ENCODE measurements around the gene PSMB7.

PSMB7 gene

DNA sequence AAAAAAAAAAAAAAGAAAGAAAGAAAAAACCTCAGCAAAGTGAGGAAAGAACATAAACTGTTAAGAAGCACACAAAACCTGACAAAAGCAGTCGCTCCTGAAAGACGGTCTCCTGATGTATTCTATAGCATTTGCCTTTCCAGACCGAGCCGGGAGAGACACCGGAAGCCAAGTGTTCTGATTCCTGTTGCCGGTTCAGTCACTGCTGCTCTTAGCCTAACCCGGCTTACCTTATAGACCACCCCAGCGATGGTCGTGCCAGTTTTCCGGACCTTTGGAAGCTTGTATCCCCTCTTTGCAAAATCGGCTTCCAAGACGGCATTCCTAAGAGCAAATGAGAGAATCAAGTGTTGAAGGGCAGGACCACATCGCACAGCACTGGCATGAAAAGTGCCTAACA, 630 bp downstream of the PSMB7 start:
- Histone ChIP-seq H3K4me1 (peaks cover 25% of the 10 kb centered on the region), H3K4me2 (peak overlapping the region; percentile 96), H3K9me3 (no peaks in the 10 kb centered on the region; the same call in 1 of the 2 replicates), H3K27ac (peak overlapping the region; percentile 89), H3K9ac (peak overlapping the region; percentile 90), H3K27me3 (no peaks in the 10 kb centered on the region), H4K20me1 (peaks cover 21% of the 10 kb centered on the region), H3K36me3 (peaks cover 46% of the 10 kb centered on the region), H3K4me3 (peak overlapping the region; percentile 91)
- no peak for TF ChIP-seq Cebpa-rat (IDR thresholded peaks at IDR 0.05)

DNA sequence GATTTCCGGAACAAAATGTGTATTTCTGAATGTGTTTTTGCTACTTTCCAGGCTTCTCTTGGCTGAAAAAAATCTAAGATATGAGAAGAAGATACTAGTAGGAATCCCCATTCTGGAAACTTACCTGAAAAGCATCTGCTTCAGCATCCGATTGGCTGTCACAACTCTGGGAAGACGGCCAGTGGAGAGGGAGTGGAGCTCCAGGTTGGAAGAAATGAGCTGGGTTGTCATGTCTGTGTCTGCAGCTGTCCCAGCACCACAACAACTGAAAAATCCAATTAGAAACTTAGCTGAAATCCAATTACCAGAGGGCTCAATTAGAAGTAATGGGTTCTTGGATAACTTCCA, 3.0 kb downstream of the PSMB7 start:
- no peak overlapping the region for H3K4me2 ChIP-seq
- H3K4me1 ChIP-seq, result peaks cover 15% of the 10 kb centered on the region
- no peak for TF ChIP-seq Cebpa-rat (IDR thresholded peaks at IDR 0.05)
- H3K36me3 ChIP-seq, result peaks cover 70% of the 10 kb centered on the region
- H4K20me1 ChIP-seq, result peaks cover 45% of the 10 kb centered on the region
- H3K27me3 ChIP-seq, result no peaks in the 10 kb centered on the region
- H3K27ac ChIP-seq, result no peak overlapping the region
- no peaks in the 10 kb centered on the region; the same call in 1 of the 2 replicates for H3K9me3 ChIP-seq
- H3K4me3 ChIP-seq, result no peak overlapping the region
- H3K9ac ChIP-seq, result no peak overlapping the region

DNA sequence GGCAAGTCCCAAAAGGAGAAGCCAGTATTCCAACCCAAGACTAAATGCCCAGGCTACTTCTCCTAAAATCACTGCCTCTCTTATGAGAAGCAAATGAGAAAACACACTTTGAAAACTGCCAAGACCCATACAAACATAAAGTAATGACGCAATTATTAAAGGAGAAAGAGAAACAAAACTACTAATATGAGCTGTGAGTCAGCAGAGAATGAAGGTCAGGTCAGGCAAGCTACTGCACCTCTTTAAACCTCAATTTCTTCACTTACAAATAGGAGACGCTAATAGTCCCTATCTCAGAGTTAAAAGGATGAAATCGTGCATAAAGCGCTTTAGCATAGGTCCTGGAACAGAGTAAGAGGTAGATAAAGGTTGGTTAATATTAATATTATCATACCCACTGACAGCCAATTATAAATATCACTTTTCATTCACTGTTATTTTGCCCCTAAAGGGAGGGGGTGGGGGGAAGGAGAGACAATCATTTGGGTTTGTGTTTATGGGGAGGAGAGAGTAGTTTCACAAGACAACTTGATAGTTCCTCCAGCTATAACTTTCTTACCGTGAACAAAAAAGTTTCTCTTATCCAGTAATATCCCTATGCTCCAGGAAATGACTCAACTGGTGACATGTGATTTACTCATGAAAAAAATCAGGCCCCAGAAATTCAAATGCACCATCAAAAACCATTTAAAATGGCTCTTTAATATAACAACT, 3.6 kb downstream of the PSMB7 start:
- H3K27me3 ChIP-seq, result no peaks in the 10 kb centered on the region
- H4K20me1 ChIP-seq, result peaks cover 50% of the 10 kb centered on the region
- peaks cover 76% of the 10 kb centered on the region for H3K36me3 ChIP-seq
- H3K4me3 ChIP-seq, result no peak overlapping the region
- no peak overlapping the region for H3K27ac ChIP-seq
- peaks cover 15% of the 10 kb centered on the region for H3K4me1 ChIP-seq
- TF ChIP-seq Cebpa-rat (IDR thresholded peaks at IDR 0.05), result no peak
- no peak overlapping the region for H3K9ac ChIP-seq
- H3K4me2 ChIP-seq, result no peak overlapping the region
- no peaks in the 10 kb centered on the region; the same call in 1 of the 2 replicates for H3K9me3 ChIP-seq

DNA sequence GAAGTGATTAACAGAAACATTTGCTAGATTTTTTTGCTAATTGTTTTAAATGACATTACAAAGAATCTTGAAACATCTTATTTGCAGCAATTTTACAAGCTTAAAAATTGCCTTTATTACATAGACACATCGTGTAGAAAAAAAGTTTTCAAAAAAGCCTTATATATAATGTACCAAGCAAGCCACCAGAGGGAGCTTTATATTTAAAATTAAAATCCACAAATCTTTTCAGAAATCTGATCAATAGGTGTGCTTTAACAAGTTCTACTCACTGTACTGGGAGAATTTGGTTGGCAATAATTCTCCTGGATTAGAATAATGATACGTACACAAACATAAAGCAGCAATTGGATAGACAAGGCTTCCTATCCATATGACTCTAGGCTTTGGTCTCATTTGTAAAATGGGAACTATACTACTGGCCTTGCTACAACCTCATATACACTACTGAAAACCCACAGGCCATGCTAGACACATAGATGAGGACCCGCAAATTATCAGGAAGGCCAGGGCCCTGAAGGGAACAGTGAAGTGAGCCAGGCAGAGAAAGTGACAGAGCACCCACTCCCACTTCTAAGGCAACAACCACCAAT, 4.8 kb downstream of the PSMB7 start:
- H3K36me3 ChIP-seq, result peaks cover 88% of the 10 kb centered on the region
- H3K9me3 ChIP-seq, result no peaks in the 10 kb centered on the region
- H3K4me3 ChIP-seq, result no peak overlapping the region
- H4K20me1 ChIP-seq, result peaks cover 63% of the 10 kb centered on the region
- H3K27ac ChIP-seq, result no peak overlapping the region
- H3K27me3 ChIP-seq, result no peaks in the 10 kb centered on the region
- H3K9ac ChIP-seq, result no peak overlapping the region
- H3K4me2 ChIP-seq, result no peak overlapping the region
- peaks cover 15% of the 10 kb centered on the region for H3K4me1 ChIP-seq
- no peak for TF ChIP-seq Cebpa-rat (IDR thresholded peaks at IDR 0.05)

DNA sequence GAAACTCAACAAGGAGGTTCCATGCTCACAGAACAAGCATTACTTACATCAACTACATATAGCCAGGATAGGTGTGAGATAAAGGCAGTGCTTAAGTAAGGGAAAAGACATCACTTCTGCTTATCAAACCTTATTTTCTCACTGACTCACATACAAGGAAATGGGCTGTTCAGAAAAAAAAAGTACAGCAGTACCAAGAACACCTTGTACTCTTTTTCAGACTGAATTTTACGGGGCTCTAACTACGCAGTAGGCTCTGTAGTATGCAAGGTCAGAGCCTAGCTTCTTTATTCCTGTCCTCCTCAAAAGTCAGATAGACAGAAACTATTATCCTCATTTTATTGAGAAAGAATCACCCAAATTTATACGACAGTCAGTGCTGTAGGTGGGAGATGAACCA, 5.8 kb downstream of the PSMB7 start:
- no peaks in the 10 kb centered on the region for H3K9me3 ChIP-seq
- H3K27ac ChIP-seq, result no peak overlapping the region
- H3K4me2 ChIP-seq, result no peak overlapping the region
- H4K20me1 ChIP-seq, result peaks cover 67% of the 10 kb centered on the region
- TF ChIP-seq Cebpa-rat (IDR thresholded peaks at IDR 0.05), result no peak
- peaks cover 12% of the 10 kb centered on the region for H3K4me1 ChIP-seq
- no peak overlapping the region for H3K9ac ChIP-seq
- H3K36me3 ChIP-seq, result peaks cover 97% of the 10 kb centered on the region
- H3K4me3 ChIP-seq, result no peak overlapping the region
- H3K27me3 ChIP-seq, result no peaks in the 10 kb centered on the region

DNA sequence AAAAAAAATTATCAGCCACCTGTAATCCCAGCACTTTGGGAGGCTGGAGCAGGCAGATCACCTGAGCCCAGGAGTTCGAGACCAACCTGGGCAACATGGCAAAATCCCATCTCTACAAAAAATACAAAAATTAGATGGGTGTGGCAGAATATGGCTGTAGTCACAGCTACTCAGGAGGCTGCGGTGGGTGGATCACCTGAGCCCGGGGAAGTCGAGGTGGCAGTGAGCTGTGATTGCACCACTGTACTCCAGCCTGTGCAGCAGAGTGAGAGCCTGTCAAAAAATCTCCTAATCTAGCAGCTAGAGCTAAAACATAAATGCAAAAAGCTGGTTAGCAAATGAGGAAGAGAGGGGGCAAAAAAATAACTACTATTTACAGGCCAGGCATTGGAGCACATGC, 12.0 kb downstream of the PSMB7 start:
- Histone ChIP-seq H4K20me1 (peaks cover 92% of the 10 kb centered on the region), H3K4me3 (no peak overlapping the region), H3K4me1 (peaks cover 14% of the 10 kb centered on the region), H3K9me3 (no peaks in the 10 kb centered on the region), H3K36me3 (peaks cover 99% of the 10 kb centered on the region), H3K9ac (no peak overlapping the region), H3K27me3 (no peaks in the 10 kb centered on the region), H3K27ac (no peak overlapping the region), H3K4me2 (no peak overlapping the region)
- no peak for TF ChIP-seq Cebpa-rat (IDR thresholded peaks at IDR 0.05)

DNA sequence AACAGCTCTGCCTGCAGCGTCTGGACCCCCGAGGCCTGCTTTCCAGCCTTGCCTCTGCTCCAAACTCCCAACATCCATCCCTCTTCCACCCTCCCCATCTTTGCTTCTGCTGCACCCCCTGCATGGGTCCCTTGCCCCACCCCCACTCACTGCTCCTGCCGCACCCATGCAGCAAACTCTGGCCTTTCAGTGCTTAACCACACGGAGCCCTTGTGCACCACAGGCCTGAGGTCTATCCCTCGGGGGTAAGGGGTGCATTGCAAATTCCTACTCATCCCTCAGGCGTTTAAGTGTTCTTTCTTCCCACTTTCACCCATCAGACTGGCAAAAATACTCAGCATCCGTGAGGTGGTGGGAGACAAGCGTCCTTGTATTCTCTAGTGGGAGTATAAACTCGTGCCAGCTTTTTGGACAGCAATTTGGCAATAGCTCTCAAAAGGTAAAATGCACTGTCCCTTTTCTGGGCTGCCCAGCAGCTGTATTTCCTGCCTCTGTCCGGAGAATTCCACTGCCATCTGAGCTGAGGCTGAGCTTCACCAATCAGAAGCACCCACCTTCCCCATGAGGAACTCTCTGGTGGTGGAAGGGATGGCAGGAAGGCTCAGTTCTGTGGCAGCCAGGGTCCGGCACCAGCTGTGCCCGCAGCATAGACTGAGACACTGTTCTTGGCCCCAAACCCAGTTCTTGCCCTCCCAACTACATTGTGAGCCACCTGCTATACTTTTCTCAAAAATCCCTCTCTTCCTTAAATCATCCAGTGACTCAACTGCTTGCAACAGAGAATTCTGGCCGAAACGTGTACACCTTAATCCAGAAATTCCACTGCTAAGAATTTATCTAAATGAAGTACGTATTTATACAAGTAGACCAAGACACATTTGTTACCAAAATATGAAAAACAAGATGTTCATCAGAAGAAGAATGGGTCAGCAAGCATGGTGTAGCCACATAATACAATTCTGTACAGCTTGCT, 15.0 kb downstream of the PSMB7 start:
- Histone ChIP-seq H3K9ac (no peak overlapping the region), H3K27me3 (no peaks in the 10 kb centered on the region), H3K9me3 (no peaks in the 10 kb centered on the region), H3K4me2 (no peak overlapping the region; the same call in 1 of the 2 replicates), H3K27ac (no peak overlapping the region), H3K36me3 (peaks cover 98% of the 10 kb centered on the region), H3K4me1 (peaks cover 14% of the 10 kb centered on the region), H4K20me1 (peaks cover 92% of the 10 kb centered on the region), H3K4me3 (no peak overlapping the region)
- no peak for TF ChIP-seq Cebpa-rat (IDR thresholded peaks at IDR 0.05)

DNA sequence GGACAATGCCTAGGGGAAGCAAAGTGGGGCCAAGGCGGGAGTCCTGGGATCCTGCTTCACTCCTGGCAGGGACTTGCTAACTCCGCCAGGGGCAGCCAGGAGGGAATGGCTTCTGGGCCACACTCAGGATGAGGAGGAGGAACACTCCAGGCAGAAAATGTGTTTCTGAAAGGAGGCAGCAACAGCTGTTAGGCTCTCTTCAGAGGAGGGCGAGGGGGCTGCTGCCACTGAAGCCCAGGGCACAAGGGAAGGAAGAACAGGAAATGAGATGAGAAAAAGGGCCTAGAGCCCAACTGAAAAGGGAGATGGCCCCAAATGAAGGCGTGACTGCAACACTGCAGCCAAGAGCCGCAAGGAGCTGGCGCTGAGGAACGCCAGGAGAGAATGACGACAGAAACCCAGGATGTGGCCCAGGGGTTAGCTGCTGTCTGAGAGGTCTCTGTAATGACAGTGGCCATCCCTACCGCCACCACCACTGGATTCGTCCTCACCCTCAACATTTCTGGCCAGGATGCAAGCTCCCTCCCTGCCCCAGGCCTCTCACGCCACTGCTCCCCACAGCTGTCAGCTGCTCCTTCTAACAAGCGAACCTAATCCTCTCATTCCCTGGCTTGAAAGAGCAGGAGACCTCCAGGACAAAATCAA, 15.8 kb downstream of the PSMB7 start:
- H3K4me1 ChIP-seq, result peaks cover 14% of the 10 kb centered on the region
- H3K4me2 ChIP-seq, result no peak overlapping the region
- no peaks in the 10 kb centered on the region for H3K9me3 ChIP-seq
- TF ChIP-seq Cebpa-rat (IDR thresholded peaks at IDR 0.05), result no peak
- H3K27ac ChIP-seq, result no peak overlapping the region
- no peaks in the 10 kb centered on the region for H3K27me3 ChIP-seq
- H3K9ac ChIP-seq, result peak overlapping the region; percentile 15; the same call in 1 of the 2 replicates
- peaks cover 97% of the 10 kb centered on the region for H3K36me3 ChIP-seq
- peaks cover 98% of the 10 kb centered on the region for H4K20me1 ChIP-seq
- H3K4me3 ChIP-seq, result no peak overlapping the region

DNA sequence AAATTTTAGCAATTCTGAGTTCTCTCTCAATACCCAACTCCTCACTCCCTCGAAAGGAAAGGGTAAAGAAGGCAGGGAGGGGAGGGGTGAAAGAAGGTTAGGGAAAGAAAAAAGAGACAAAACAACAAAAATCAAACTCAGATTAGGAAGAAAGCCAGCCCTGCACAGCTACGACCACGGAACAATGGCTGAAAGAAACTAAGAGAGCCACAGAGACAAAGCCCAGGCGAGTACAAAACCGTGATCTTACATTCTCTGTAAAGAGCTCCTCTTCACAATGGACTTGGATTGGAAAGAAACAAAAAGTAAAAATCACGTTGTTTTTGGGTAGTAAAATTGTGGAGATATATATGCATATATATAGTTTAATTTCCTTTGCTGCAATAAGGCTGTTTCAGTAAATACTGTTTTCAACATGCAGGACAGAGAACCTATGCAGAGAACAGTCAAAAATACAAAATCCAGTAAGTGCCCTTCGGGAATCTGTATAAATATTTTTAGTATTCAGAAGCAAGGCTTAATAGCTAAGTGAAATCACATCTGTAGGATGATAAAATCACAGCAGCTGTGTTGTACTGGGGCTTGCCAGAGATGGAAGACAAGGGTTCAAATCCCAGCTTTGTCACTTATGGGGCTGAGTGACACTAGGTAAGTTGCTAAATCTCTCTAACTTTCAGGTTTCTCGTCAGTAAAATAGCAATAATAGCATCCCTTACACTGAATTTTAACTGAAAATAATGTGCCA, 16.9 kb downstream of the PSMB7 start:
- Histone ChIP-seq H3K27me3 (no peaks in the 10 kb centered on the region), H3K4me3 (no peak overlapping the region), H3K9me3 (no peaks in the 10 kb centered on the region), H4K20me1 (peaks cover 100% of the 10 kb centered on the region), H3K36me3 (peaks cover 95% of the 10 kb centered on the region), H3K9ac (no peak overlapping the region), H3K4me1 (peaks cover 14% of the 10 kb centered on the region), H3K4me2 (no peak overlapping the region), H3K27ac (no peak overlapping the region)
- TF ChIP-seq Cebpa-rat (IDR thresholded peaks at IDR 0.05), result no peak

Measured in BLaER1 (cell line).